Measurements from ENCODE around the gene ATP8A1.
A peak's percentile ranks its signal among the peaks of the same experiment; 100 is the strongest.
"Not testable (repeated sequence)": the region's sequence is repeated elsewhere in the genome, so short reads cannot be mapped to it uniquely, and the experiment has no call there.

ATP8A1 gene

DNA sequence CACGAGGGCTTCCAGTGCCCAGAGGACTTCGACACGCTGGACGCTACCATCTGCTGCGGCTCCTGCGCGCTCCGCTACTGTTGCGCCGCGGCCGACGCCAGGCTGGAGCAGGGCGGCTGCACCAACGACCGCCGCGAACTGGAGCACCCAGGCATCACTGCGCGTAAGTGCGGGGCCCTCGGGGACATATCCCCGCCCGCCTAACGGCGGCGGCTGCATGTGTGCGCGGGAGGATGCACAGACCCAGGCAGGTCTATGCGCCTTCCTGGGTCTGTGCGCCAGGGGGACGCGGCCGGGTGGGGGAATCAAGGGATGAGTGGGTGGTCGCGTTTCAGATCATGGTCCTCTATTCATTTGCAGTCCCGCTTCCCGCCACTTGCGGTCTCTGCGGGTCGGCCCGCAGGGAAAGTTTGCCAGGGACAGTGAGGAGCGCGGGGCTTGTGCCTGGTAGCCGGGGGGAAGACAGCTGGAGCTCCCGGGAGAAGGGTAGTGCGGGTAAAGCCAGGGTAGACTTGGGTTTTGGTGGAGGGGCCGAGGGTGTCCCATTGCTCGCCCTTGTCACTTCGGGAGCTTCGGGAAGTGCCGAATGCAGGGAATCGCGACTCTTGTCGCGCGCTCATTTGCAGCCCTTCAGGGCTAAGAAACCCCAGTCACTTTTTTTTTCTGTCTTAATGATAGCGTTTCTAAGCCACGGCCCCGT lies 258.6 kb downstream of the ATP8A1 start:
- Mint-ChIP-seq H3K27ac (no peak overlapping the region), H3K4me1 (ENCODE audit: low read depth) (peaks cover 26% of the 10 kb centered on the region), H3K4me3 (peak overlapping the region; percentile 69), H3K9me3 (ENCODE audit: low read depth) (no peaks in the 10 kb centered on the region), H3K36me3 (no peaks in the 10 kb centered on the region), H3K27me3 (peaks cover 28% of the 10 kb centered on the region)

DNA sequence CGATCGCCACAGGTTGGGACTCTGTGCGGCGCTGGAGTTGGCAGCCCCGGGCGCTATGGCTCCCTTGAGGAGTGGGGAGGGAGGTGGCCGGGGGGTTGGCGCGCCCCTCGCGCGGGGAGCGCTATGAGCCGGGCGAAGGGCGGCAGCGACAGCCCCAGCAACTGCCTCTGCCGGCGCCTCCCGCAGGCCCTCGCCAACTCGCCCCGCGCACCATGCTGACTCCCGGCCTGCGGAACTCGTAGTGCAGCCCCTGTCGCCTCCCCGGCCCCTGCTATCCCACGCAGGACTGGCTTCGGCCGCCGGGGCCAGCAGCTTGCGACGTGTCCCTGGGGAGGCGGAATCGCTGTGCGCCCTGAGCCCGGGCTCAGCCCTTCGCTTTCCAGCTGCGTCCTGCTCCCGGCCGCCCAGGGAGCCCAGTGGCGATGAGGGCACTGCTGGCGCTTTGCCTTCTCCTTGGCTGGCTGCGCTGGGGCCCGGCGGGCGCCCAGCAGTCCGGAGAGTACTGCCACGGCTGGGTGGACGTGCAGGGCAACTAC lies 259.2 kb downstream of the ATP8A1 start:
- Mint-ChIP-seq H3K9me3 (ENCODE audit: low read depth) (no peaks in the 10 kb centered on the region), H3K4me1 (ENCODE audit: low read depth) (peaks cover 26% of the 10 kb centered on the region), H3K36me3 (no peaks in the 10 kb centered on the region), H3K27ac (no peak overlapping the region), H3K27me3 (peaks cover 28% of the 10 kb centered on the region), H3K4me3 (peak overlapping the region; percentile 89)

DNA sequence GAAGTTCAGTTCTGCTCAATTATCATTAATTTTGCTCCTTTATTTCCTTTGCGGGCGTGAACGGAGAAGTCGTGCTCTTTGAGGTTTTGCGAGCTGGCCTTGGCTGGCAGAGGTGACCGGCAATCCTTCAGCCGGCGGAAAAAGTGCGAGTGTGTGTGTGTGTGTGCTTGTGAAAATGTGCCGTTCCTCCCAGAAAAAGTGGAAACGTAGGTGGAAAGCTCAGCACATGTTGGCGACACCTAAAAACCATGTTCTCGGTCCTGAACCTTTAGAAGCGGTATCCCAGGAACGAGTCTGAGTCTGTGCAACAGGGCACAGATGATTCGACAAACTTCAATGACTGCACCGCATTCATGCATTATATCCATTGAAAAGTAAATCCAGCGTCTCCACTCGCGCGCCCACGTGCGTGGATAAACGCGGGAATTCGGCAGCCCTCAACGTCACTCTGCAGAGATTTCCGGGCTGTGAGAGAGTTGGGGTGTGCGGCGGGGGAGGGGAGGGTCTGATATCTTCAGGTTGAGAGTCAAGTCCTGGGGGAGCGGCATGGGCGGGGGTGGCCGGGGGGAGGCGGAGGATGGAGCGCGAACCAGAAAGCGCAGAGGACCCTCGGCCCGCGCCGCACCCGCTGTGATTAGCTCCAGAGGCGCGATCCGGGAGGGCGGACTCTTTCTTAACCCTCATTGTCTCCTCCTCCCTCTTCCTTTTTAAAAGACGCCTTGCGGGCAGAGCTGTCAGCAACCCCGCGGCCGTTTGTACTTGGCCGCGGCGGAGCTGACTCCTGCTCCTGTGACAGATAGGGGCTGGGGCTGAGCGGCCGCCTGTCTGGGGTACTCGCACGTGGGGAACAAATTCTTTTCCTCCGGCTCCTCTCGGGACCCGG lies 259.9 kb downstream of the ATP8A1 start, which contains the start of gene SHISA3:
Gene SHISA3, plus strand, starts transcription at position 737 of the 883 bp plus-strand sequence. CDS start 569 bp downstream, outside the sequence.
- Mint-ChIP-seq H3K27ac (no peak within 1 kb of the TSS), H3K36me3 (no peaks in the 10 kb centered on the region), H3K9me3 (ENCODE audit: low read depth) (no peaks in the 10 kb centered on the region), H3K4me3 (peak within 1 kb of the TSS; percentile 89), H3K27me3 (peaks cover 28% of the 10 kb centered on the region), H3K4me1 (ENCODE audit: low read depth) (peaks cover 26% of the 10 kb centered on the region)

DNA sequence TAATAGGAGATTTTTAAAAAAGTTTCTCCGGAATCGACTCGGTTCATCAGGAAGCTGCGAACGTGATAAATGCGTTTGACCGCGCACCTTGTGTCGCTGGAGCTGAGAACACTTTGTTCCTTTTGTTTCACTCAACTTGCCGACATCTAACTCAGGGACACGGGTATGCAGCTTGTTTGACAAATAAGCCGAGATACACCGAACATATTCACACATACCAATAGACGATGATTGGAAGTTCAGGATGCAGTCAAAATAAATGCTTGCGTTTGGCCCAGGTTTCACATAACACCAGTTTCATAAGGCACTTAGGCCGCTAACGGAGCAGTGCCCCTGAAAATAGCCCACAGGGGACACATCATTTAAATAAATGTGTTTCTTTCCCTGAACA lies 260.5 kb downstream of the ATP8A1 start:
- no peak overlapping the region for H3K27ac Mint-ChIP-seq
- peak overlapping the region; percentile 89 for H3K4me3 Mint-ChIP-seq
- H3K9me3 Mint-ChIP-seq (ENCODE audit: low read depth), result no peaks in the 10 kb centered on the region
- H3K36me3 Mint-ChIP-seq, result no peaks in the 10 kb centered on the region
- H3K4me1 Mint-ChIP-seq (ENCODE audit: low read depth), result peaks cover 26% of the 10 kb centered on the region
- H3K27me3 Mint-ChIP-seq, result peaks cover 28% of the 10 kb centered on the region

DNA sequence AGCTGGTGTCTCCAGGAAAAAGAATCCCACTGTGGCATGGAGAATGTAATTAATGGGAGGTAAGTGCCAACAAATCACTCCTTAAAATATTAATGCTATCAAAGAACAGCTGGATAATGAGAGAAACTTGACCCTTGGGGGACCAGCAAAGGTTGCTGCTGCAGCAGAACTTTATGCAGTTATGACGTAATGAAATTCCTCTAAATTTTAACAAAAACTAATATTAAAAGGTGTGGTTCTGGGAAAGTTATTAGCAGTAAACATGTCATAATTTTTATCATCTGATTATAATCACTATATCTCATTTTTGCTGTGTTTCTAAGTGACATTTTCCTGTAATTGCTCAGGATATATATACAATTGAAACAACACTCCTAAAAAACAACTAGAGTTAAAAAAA lies 261.3 kb downstream of the ATP8A1 start:
- Mint-ChIP-seq H3K4me1 (ENCODE audit: low read depth) (peaks cover 26% of the 10 kb centered on the region), H3K36me3 (no peaks in the 10 kb centered on the region), H3K27me3 (peaks cover 27% of the 10 kb centered on the region), H3K9me3 (ENCODE audit: low read depth) (no peaks in the 10 kb centered on the region), H3K27ac (no peak overlapping the region), H3K4me3 (no peak overlapping the region)

DNA sequence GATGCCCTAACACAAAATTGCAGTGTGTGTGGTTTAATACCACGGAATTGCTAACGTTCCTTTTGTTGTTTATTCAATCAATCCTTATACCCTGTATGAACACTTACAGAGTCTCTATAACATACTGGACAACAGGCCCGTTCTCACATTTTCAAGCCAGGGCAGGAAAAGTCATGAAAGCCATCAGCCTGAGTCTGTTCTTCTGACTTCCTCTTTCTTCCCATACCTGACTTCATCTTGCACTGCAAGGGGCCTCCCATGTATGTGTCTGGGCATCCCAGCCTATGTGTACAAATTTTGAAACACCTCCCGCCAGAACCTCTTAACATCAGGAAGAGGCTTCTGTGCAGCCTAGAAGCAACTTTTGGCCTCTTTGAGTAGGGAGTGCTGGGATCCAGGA lies 264.5 kb downstream of the ATP8A1 start:
- peaks cover 16% of the 10 kb centered on the region for H3K27me3 Mint-ChIP-seq
- H3K27ac Mint-ChIP-seq, result no peak overlapping the region
- H3K36me3 Mint-ChIP-seq, result no peaks in the 10 kb centered on the region
- H3K4me1 Mint-ChIP-seq (ENCODE audit: low read depth), result peaks cover 11% of the 10 kb centered on the region
- no peak overlapping the region for H3K4me3 Mint-ChIP-seq
- no peaks in the 10 kb centered on the region for H3K9me3 Mint-ChIP-seq (ENCODE audit: low read depth)

DNA sequence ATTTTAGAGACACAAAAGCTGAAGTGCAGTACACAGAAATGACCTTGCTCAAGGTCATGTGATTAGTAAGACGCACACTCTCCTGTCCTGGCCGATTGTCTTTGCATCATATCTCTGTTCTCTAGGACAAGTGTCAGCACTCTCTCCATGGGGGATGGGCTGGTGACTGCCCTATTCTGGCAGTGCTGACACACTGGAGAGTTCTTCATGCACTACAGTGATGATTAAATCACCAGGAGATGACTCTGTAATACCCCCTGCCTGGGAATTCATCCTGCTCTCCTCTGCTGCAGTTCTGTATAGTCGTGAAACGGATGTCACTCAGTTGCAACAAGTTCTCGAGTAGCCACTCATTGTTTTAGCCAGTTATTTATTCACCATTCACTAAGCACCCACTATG lies 264.9 kb downstream of the ATP8A1 start:
- Mint-ChIP-seq H3K27me3 (peaks cover 15% of the 10 kb centered on the region), H3K27ac (no peak overlapping the region), H3K4me3 (no peak overlapping the region), H3K9me3 (ENCODE audit: low read depth) (no peaks in the 10 kb centered on the region), H3K36me3 (no peaks in the 10 kb centered on the region), H3K4me1 (ENCODE audit: low read depth) (peaks cover 8% of the 10 kb centered on the region)

DNA sequence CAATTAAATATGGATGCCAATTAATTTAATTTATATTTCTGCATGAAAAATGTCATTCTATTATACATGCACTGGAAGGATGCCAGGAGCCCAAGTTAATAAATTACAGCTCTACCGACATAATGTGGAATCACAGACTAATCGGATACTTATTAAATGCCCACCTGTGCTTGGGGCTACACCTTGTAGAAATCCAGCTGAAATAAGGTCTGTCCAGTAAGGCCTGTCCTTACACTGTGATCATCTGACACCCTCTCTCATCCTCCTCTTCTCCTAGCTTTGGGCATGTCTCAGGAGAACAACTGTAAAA lies 265.6 kb downstream of the ATP8A1 start:
- no peaks in the 10 kb centered on the region for H3K9me3 Mint-ChIP-seq (ENCODE audit: low read depth)
- no peak overlapping the region for H3K27ac Mint-ChIP-seq
- H3K4me1 Mint-ChIP-seq (ENCODE audit: low read depth), result peaks cover 1% of the 10 kb centered on the region
- peaks cover 2% of the 10 kb centered on the region for H3K36me3 Mint-ChIP-seq
- H3K4me3 Mint-ChIP-seq, result no peak overlapping the region
- H3K27me3 Mint-ChIP-seq, result peaks cover 11% of the 10 kb centered on the region

DNA sequence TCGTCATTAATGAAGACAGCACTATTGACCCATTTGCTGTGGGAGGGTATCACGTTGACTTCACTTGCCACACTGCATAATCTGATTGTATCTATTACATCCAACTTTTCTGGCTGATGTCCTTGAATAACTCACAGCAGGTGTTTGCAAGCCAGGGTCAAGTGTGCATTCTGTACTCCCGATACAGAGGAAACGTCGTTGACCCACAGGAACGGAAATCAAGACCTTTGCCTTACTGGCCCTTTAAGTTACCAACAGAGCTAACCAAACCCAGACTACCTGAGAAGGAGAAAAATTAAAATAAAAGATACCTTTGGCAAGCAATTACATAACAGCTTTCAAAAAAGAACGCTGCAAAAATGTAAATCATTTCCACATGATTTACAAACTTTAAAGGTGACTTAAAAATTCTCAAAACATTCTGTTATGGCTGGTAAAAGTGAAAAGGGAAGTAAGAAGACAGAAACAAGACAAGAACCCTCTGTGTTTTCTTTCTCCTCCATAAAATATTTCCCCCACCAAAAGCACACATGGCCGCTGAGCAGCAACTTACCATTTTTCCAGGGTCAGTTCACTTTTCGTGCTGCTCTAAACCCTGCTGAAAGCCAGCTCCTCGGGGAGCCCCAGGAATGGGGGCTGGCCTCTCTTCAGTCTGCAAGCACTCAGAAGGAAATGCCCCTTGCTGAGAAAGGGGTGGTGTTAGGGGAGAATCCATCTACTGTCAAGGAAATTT lies 266.1 kb downstream of the ATP8A1 start:
- Mint-ChIP-seq H3K27me3 (peaks cover 10% of the 10 kb centered on the region), H3K27ac (no peak overlapping the region), H3K9me3 (ENCODE audit: low read depth) (no peaks in the 10 kb centered on the region), H3K4me1 (ENCODE audit: low read depth) (no peaks in the 10 kb centered on the region), H3K36me3 (peaks cover 2% of the 10 kb centered on the region), H3K4me3 (no peak overlapping the region)

DNA sequence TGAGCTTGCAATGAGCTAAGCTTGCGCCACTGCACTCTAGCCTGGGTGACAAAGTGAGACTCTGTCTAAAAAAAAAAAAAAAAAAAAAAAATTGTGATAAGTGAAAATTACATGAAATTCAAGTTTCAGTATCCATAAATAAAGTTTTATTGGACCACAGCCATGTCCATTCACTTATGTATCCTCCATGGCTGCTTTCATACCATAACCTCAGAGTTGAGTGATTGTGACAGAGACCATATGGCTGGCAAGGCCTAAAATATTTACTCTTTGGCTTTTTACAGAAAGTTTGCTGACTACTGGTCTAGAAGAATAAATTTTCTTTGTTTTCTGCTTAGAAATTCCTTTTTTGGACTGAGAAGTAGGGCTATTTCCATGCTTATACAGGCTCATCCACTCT lies 271.4 kb downstream of the ATP8A1 start:
- no peaks in the 10 kb centered on the region for H3K9me3 Mint-ChIP-seq (ENCODE audit: low read depth)
- H3K27me3 Mint-ChIP-seq, result peaks cover 16% of the 10 kb centered on the region
- H3K36me3 Mint-ChIP-seq, result peaks cover 2% of the 10 kb centered on the region
- H3K4me3 Mint-ChIP-seq, result no peak overlapping the region
- H3K4me1 Mint-ChIP-seq (ENCODE audit: low read depth), result no peaks in the 10 kb centered on the region
- H3K27ac Mint-ChIP-seq, result no peak overlapping the region

DNA sequence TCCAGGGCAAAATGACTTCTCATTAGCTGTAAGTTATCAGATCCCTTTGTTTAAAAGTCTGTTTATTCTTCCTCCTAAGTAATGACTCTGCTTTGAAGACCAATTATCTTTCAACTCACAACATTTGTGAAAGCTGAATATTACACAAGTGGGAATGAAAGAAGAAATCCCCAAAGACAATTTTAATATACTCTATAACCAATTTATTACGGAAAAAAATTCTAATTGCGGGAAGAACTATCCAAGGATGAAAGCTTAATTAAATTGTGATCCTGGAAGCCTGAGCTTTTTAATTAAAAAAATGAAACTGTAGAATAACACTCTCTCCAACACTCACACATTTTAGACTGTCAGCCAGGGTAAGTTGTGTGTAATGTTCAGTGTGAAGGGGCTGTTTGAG lies 275.2 kb downstream of the ATP8A1 start:
- H3K4me3 Mint-ChIP-seq, result no peak overlapping the region
- peaks cover 15% of the 10 kb centered on the region for H3K27me3 Mint-ChIP-seq
- no peak overlapping the region for H3K27ac Mint-ChIP-seq
- no peaks in the 10 kb centered on the region for H3K4me1 Mint-ChIP-seq (ENCODE audit: low read depth)
- H3K36me3 Mint-ChIP-seq, result no peaks in the 10 kb centered on the region
- no peaks in the 10 kb centered on the region for H3K9me3 Mint-ChIP-seq (ENCODE audit: low read depth)

DNA sequence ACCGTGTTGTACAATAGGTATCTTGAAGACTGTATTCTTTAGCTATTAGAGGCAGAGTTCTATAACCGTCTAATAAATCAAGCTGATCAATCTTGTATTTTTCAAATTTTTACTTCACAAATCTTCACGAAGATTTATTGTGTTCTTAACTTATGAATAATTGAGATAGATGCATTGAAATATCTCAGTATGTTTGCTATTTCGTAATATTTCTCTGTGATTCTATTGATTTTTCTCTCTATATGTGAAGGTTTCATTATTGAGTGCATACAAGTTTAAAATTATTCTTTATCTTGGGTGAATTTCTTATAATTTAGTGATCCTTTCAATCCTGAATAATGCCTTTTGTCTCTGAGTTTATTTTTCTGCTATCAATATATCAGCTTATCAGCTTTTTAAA lies 279.4 kb downstream of the ATP8A1 start:
- Mint-ChIP-seq H3K9me3 (ENCODE audit: low read depth) (no peaks in the 10 kb centered on the region), H3K4me3 (no peak overlapping the region), H3K36me3 (no peaks in the 10 kb centered on the region)

DNA sequence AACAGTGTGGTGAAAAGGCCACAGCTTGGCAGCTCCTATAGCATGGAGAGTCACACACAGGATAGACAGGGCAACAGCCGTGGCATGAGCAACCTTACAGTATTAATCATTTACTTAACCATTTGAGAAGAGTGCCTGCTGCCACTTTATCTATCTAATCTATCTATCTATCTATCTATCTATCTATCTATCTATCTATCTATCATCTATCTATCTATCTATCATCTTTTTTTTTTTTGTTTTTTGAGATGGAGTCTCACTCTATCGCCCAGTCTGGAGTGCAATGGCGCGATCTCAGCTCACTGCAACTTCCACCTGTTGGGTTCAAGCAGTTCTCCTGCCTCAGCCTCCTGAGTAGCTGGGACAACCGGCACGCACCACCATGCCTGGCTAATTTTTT lies 284.6 kb downstream of the ATP8A1 start:
- H3K27ac Mint-ChIP-seq; H3K4me1 Mint-ChIP-seq (ENCODE audit: low read depth); H3K36me3 Mint-ChIP-seq; H3K27me3 Mint-ChIP-seq; H3K9me3 Mint-ChIP-seq (ENCODE audit: low read depth); H3K4me3 Mint-ChIP-seq: not testable (repeated sequence)

More for the DNA sequence above, 279.4 kb downstream of the ATP8A1 start:
- no peaks in the 10 kb centered on the region for H3K4me1 Mint-ChIP-seq (ENCODE audit: low read depth)
- H3K27ac Mint-ChIP-seq, result no peak overlapping the region
- H3K27me3 Mint-ChIP-seq, result peaks cover 21% of the 10 kb centered on the region

DNA sequence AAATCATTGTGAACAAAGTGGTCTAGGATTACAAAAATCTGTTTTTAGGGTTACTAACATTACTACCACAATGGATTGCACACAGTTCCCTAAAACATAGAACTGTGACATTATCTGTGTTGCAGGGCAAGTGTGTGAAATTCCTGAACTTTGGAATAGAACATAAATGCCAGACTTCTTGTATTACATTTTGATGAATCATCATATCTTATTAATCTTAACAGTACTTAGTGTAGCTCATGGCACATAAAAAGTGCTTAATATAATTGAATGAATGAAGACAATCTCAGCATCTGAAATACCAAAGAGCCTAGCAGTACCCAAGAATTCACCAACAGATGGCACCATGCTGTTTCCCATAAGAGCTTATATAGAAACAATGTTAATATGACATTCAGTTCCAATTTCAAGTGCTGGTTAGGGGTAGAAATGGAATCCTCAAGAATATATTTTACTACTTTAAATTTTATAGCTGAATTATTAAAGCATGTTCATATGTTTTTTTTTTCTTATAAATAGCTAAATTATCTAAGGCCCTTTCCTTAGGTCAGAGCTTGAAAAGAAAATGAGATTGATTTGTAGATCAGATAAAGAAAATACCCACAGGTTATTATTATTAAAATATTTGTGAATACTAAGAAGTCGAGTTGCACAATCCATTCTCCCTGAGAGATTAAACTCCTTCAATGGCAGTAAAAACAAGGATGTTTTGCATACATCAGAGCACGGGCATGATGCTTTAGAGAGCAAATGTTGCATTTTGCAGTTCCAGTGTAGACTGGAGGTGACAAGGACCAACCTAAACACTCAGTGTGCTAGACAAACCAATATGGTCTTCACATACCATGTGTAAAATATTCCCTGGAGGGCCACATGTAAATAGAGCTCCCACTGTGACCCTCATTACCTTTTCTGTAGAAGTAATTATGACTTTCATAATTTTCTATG lies 285.3 kb downstream of the ATP8A1 start:
- H3K27ac Mint-ChIP-seq, result no peak overlapping the region
- H3K4me1 Mint-ChIP-seq (ENCODE audit: low read depth), result no peaks in the 10 kb centered on the region
- H3K27me3 Mint-ChIP-seq, result peaks cover 12% of the 10 kb centered on the region
- H3K9me3 Mint-ChIP-seq (ENCODE audit: low read depth), result no peaks in the 10 kb centered on the region
- H3K36me3 Mint-ChIP-seq, result no peaks in the 10 kb centered on the region
- H3K4me3 Mint-ChIP-seq, result no peak overlapping the region

Data from activated naive CD8-positive, alpha-beta T cell (primary cell).